Ishikawa (cell line): ENCODE measurements around the gene ADAM17.

Source experiments
- CEBPB ChIP-seq: IDR thresholded peaks from 2 replicates; pipeline ENCODE4 v1.6.1; 2012
- CREB1 ChIP-seq: IDR thresholded peaks from 2 replicates; pipeline ENCODE4 v1.6.1; 2012; ENCODE audit warnings: low read depth
- EGR1 ChIP-seq: IDR thresholded peaks from 2 replicates; pipeline ENCODE4 v1.6.1; 2012
- EP300 ChIP-seq: IDR thresholded peaks from 2 replicates; pipeline ENCODE4 v1.6.1; 2012; ENCODE audit warnings: borderline replicate concordance
- FOXM1 ChIP-seq: IDR thresholded peaks from 2 replicates; pipeline ENCODE4 v1.6.1; 2012; ENCODE audit warnings: low read depth, borderline replicate concordance
- MAX ChIP-seq: IDR thresholded peaks from 2 replicates; pipeline ENCODE4 v1.6.1; 2012
- NFIC ChIP-seq: IDR thresholded peaks from 2 replicates; pipeline ENCODE4 v1.6.1; 2012
- RAD21 ChIP-seq: IDR thresholded peaks from 2 replicates; pipeline ENCODE4 v1.6.1; 2012; ENCODE audit warnings: low read depth
- REST ChIP-seq: IDR thresholded peaks from 2 replicates; pipeline ENCODE4 v1.6.1; 2012; ENCODE audit warnings: low read depth, mild to moderate bottlenecking
- TAF1 ChIP-seq: IDR thresholded peaks from 2 replicates; pipeline ENCODE4 v1.6.1; 2012; ENCODE audit warnings: low read depth, mild to moderate bottlenecking
- TCF12 ChIP-seq: IDR thresholded peaks from 2 replicates; pipeline ENCODE4 v1.6.1; 2012; ENCODE audit warnings: low read depth
- TEAD4 ChIP-seq: IDR thresholded peaks from 2 replicates; pipeline ENCODE4 v1.6.1; 2012
- USF1 ChIP-seq: IDR thresholded peaks from 2 replicates; pipeline ENCODE4 v1.6.1; 2012
- YY1 ChIP-seq: IDR thresholded peaks from 2 replicates; pipeline ENCODE4 v1.6.1; 2012; ENCODE audit warnings: low read depth
- ZBTB7A ChIP-seq: IDR thresholded peaks from 2 replicates; pipeline ENCODE4 v1.6.1; 2012; ENCODE audit warnings: low read depth

ADAM17 gene

GRCh38 chr2:9484533-9484932 lies 71.1 kb downstream of the ADAM17 start:
- no peak for TF ChIP-seq YY1
- TF ChIP-seq USF1 = no peak
- no peak for TF ChIP-seq CREB1
- TF ChIP-seq FOXM1 = no peak
- TF ChIP-seq TCF12 = no peak
- TF ChIP-seq MAX = no peak
- TF ChIP-seq EGR1 = no peak
- no peak for TF ChIP-seq NFIC
- TF ChIP-seq REST = no peak
- no peak for TF ChIP-seq CEBPB

- TF ChIP-seq TEAD4 (no peak), EP300 (no peak), CREB1 (no peak), EGR1 (no peak), ZBTB7A (no peak), REST (no peak), FOXM1 (no peak)
These were observed 72.5 kb downstream of the ADAM17 start for GRCh38 chr2:9483107-9483506.

- TF ChIP-seq USF1 = no peak
- TF ChIP-seq EP300 = no peak
- TF ChIP-seq TCF12 = no peak
- TF ChIP-seq NFIC = no peak
- TF ChIP-seq TAF1 = no peak
- no peak for TF ChIP-seq TEAD4
- TF ChIP-seq CEBPB = no peak
- TF ChIP-seq ZBTB7A = no peak
- TF ChIP-seq FOXM1 = no peak
- TF ChIP-seq REST = no peak
These were observed 75.5 kb downstream of the ADAM17 start for GRCh38 chr2:9480157-9480556.

- TF ChIP-seq TCF12 (no peak), YY1 (no peak), ZBTB7A (no peak), TEAD4 (no peak), TAF1 (no peak), EP300 (no peak), CEBPB (no peak)
These were observed 77.1 kb downstream of the ADAM17 start for GRCh38 chr2:9478526-9478925.

- TF ChIP-seq MAX (no peak), TEAD4 (no peak)
These were observed 77.7 kb downstream of the ADAM17 start for GRCh38 chr2:9477914-9478313.

- TF ChIP-seq EP300 (no peak), TEAD4 (no peak), CREB1 (no peak), TCF12 (0 out of 2 replicates have a peak, but pooled peaks have one; percentile 3), REST (no peak), NFIC (no peak), YY1 (peak; percentile 77), TAF1 (peak; percentile 49; the same call in 1 of the 2 replicates), RAD21 (no peak), ZBTB7A (peak; percentile 30; the same call in 1 of the 2 replicates), MAX (peak; percentile 57; the same call in 1 of the 2 replicates), FOXM1 (no peak), CEBPB (no peak), USF1 (no peak), EGR1 (peak; percentile 34; the same call in 1 of the 2 replicates)
These were observed 81.1 kb downstream of the ADAM17 start, which contains the start of gene IAH1 for GRCh38 chr2:9474361-9475057. Gene IAH1, plus strand, starts transcription at chr2:9474551. Its CDS starts 16 bp downstream, at chr2:9474567.
